ENCODE results near the gene MARCHF11. TPM values are rescaled to one million over a fixed set of nuclear protein-coding genes. Genes with fewer than 3 reads are reported as not detected.

MARCHF11 gene
- total RNA-seq, 1 experiment from 2014 or later = 0.37 TPM

DNA sequence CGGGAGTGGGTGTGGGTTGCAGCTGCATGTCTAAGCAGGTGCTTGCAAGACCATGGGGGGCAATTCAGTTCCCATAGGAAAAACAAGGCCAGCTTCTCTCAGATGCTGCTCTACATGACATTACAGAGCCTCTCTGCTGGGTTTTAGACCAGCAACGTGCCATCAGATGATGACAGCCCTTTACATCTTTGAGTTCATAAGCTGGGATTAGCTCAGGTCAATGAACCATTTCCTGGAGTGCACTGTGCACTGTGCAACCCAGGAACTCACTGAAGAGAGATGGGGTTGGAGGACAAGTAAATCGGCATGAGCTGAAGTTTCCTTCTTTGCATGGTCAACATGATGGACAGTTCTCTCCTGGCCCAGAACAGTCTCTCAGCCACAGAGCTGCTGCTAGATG, 160.6 kb downstream of the MARCHF11 start:
- H3K23ac ChIP-seq (ENCODE audit: insufficient read length, low read depth, low read length) = no peak overlapping the region
- no peak overlapping the region for H2BK12ac ChIP-seq (ENCODE audit: insufficient read length, low read depth, low read length)
- no CpG with 5 or more reads among the region's 3 CpGs for WGBS (ENCODE audit: extremely low coverage, insufficient read length, low lambda C conversion rate)
- no peak overlapping the region for H4K5ac ChIP-seq (ENCODE audit: insufficient read length, low read depth, low read length)
- no peak overlapping the region for H3K9ac ChIP-seq (ENCODE audit: extremely low read depth, insufficient read length, low read length)
- no peak overlapping the region for H2AFZ ChIP-seq (ENCODE audit: low read length)
- Mint-ChIP-seq H3K4me1 (no peaks in the 10 kb centered on the region), H3K36me3 (ENCODE audit: insufficient read depth in 1 of 3, low read depth in 3 of 3) (no peaks in the 10 kb centered on the region; a peak in 3 of 7 replicates), H3K27me3 (ENCODE audit: low read depth) (no peaks in the 10 kb centered on the region), H3K4me3 (no peak overlapping the region), H3K9me3 (peaks cover 6 to 8% of the 10 kb centered on the region in 2 experiments; a peak in 2 of 5 replicates), H3K27ac (no peak overlapping the region)
- no peak for DNase-seq
- no peaks in the 10 kb centered on the region for H3K23me2 ChIP-seq (ENCODE audit: insufficient read length, low read depth, low read length, poor library complexity, severe bottlenecking)
- no peak overlapping the region for H2AK5ac ChIP-seq (ENCODE audit: insufficient read length, low read length)
- no peak overlapping the region for H3K4me2 ChIP-seq (ENCODE audit: insufficient read depth, insufficient read length, low read length)
- H3K9me3 ChIP-seq (ENCODE audit: control insufficient read depth, low read depth, low read length) = no peaks in the 10 kb centered on the region
- no peak overlapping the region for H4K8ac ChIP-seq (replicated peaks; ENCODE audit: insufficient read length, low read depth, low read length)
- no peak overlapping the region for H2BK120ac ChIP-seq (ENCODE audit: low read depth, low read length, poor library complexity, severe bottlenecking)
- H2BK5ac ChIP-seq (ENCODE audit: insufficient read length, low read length) = no peak overlapping the region
- H4K20me1 ChIP-seq (ENCODE audit: control insufficient read depth, insufficient read depth, insufficient read length) = no peaks in the 10 kb centered on the region
- no peak overlapping the region for H2BK15ac ChIP-seq (ENCODE audit: low read depth, low read length)
- H3K18ac ChIP-seq (ENCODE audit: insufficient read length, low read depth, low read length) = no peak overlapping the region
- no peaks in the 10 kb centered on the region for H3K4me1 ChIP-seq (ENCODE audit: insufficient read depth, low read length)
- no peaks in the 10 kb centered on the region for H3K79me2 ChIP-seq (ENCODE audit: insufficient read depth, low read length)
- H3K79me1 ChIP-seq (ENCODE audit: insufficient read depth, low read depth, low read length, poor library complexity, severe bottlenecking) = no peaks in the 10 kb centered on the region
- no peak overlapping the region for H3T11ph ChIP-seq (ENCODE audit: low read length)
- H3K56ac ChIP-seq (ENCODE audit: insufficient read length, low read depth, low read length) = no peak overlapping the region
- no peaks in the 10 kb centered on the region for H3K27me3 ChIP-seq (ENCODE audit: insufficient read depth, low read length)
- H3K4ac ChIP-seq (ENCODE audit: low read depth, low read length) = no peak overlapping the region
- H3K14ac ChIP-seq (ENCODE audit: insufficient read depth, low read length) = no peak overlapping the region
- no peak overlapping the region for H3K27ac ChIP-seq (ENCODE audit: insufficient read length, low read depth, low read length)
- H2BK20ac ChIP-seq (ENCODE audit: low read depth, low read length, poor library complexity, severe bottlenecking) = no peak overlapping the region
- H4K91ac ChIP-seq (ENCODE audit: insufficient read length, low read depth, low read length) = no peak overlapping the region
- TF ChIP-seq, protein P1, sequence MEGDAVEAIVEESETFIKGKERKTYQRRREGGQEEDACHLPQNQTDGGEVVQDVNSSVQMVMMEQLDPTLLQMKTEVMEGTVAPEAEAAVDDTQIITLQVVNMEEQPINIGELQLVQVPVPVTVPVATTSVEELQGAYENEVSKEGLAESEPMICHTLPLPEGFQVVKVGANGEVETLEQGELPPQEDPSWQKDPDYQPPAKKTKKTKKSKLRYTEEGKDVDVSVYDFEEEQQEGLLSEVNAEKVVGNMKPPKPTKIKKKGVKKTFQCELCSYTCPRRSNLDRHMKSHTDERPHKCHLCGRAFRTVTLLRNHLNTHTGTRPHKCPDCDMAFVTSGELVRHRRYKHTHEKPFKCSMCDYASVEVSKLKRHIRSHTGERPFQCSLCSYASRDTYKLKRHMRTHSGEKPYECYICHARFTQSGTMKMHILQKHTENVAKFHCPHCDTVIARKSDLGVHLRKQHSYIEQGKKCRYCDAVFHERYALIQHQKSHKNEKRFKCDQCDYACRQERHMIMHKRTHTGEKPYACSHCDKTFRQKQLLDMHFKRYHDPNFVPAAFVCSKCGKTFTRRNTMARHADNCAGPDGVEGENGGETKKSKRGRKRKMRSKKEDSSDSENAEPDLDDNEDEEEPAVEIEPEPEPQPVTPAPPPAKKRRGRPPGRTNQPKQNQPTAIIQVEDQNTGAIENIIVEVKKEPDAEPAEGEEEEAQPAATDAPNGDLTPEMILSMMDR (conservative IDR thresholded peaks at IDR 0.05) = no peak
